VCaP (cell line): ENCODE data around the gene C1QTNF4.

Experiments
- H3K27ac ChIP-seq: fragments of 450-650 bp; 2 replicates; pipeline ENCODE4 v1.5.1; 2017
- TF ChIP-seq, protein P1 (sequence below): fragments of 450-650 bp; conservative IDR thresholded peaks from 2 replicates; pipeline ENCODE4 v1.5.1; 2017; ENCODE audit warnings: mild to moderate bottlenecking, moderate library complexity

The C1QTNF4 gene

GRCh38 chr11:47592970-47593369 is 1.2 kb downstream of the C1QTNF4 start:
- TF ChIP-seq, protein P1, sequence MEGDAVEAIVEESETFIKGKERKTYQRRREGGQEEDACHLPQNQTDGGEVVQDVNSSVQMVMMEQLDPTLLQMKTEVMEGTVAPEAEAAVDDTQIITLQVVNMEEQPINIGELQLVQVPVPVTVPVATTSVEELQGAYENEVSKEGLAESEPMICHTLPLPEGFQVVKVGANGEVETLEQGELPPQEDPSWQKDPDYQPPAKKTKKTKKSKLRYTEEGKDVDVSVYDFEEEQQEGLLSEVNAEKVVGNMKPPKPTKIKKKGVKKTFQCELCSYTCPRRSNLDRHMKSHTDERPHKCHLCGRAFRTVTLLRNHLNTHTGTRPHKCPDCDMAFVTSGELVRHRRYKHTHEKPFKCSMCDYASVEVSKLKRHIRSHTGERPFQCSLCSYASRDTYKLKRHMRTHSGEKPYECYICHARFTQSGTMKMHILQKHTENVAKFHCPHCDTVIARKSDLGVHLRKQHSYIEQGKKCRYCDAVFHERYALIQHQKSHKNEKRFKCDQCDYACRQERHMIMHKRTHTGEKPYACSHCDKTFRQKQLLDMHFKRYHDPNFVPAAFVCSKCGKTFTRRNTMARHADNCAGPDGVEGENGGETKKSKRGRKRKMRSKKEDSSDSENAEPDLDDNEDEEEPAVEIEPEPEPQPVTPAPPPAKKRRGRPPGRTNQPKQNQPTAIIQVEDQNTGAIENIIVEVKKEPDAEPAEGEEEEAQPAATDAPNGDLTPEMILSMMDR = no peak
- no peak overlapping the region for H3K27ac ChIP-seq

- TF ChIP-seq, protein P1 = no peak
- no peak overlapping the region for H3K27ac ChIP-seq
These were observed 2.0 kb downstream of the C1QTNF4 start for GRCh38 chr11:47592251-47592650.

DNA sequence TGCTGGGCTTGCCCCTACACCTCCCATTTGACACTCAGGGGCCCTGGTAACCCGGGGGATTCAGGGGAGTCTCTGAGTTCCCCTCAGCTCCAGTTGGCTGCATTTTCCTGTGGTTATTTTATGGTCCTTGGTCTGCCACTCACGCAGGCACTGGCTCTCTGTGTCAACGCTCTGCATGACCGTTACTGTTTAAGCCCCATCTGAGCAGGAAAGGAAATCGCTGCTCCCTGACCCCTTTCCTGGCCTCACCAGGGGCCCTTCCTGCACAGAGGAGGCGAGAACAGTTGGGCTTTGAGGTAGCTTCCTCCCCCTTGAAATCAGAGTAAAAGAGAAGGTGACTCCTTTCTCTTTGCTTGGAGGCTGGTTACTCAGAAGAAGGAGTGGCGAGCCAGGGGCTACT is 2.4 kb downstream of the C1QTNF4 start:
- H3K27ac ChIP-seq = no peak overlapping the region
- TF ChIP-seq, protein P1 = no peak

- TF ChIP-seq, protein P1 = no peak
- no peak overlapping the region for H3K27ac ChIP-seq
These were observed 4.0 kb downstream of the C1QTNF4 start for GRCh38 chr11:47589977-47590861.

- TF ChIP-seq, protein P1 = no peak
- H3K27ac ChIP-seq = no peak overlapping the region
These were observed 4.6 kb downstream of the C1QTNF4 start for GRCh38 chr11:47589584-47589976.

GRCh38 chr11:47589118-47589517 is 5.1 kb downstream of the C1QTNF4 start:
- TF ChIP-seq, protein P1 = no peak

DNA sequence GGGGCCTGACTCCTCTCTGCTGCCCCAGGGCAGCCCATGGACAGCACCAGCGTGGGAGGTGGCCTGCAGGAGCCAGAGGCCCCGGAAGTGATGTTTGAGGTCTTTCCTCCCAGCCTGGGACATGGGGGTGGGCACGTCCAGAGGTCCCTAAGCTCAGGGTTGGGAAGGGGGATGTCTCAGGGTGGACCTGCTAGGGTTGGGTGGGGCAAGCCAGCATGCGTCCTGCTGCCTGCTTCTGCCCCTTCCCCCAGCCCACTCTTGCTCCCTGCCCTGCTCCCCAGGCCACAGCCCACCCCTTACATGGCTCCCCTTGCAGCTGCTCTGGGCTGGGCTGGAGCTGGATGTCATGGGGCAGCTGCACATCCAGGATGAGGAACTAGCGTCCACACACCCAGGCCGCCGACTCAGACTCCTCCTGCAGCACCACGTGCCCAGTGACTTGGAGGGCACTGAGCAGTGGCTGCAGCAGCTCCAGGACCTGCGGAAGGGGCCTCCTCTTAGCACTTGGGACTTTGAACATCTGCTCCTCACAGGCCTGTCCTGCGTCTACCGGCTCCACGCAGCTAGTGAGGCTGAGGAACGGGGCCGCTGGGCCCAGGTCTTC is 6.4 kb downstream of the C1QTNF4 start:
- H3K27ac ChIP-seq = no peak overlapping the region
- TF ChIP-seq, protein P1 = no peak

More at GRCh38 chr11:47589118-47589517, 5.1 kb downstream of the C1QTNF4 start:
- no peak overlapping the region for H3K27ac ChIP-seq
